ENCODE measurements around the gene TSPAN11.

TSPAN11 gene

GRCh38 chr12:30942936-30943335 is 16.4 kb downstream of the TSPAN11 start:
- ATAC-seq: no peak
- TF ChIP-seq ZNF565 (CRISPR knock-in tag; conservative IDR thresholded peaks at IDR 0.05; ENCODE audit: low read depth) (no peak), TOX (CRISPR knock-in tag; IDR thresholded peaks at IDR 0.05; ENCODE audit: borderline replicate concordance) (no peak), ZNF70 (CRISPR knock-in tag; IDR thresholded peaks at IDR 0.05) (no peak), CSDC2 (CRISPR knock-in tag; IDR thresholded peaks at IDR 0.05) (no peak), ZC3H10 (CRISPR knock-in tag; IDR thresholded peaks at IDR 0.05) (no peak), OSR1 (CRISPR knock-in tag; IDR thresholded peaks at IDR 0.05) (no peak), PATZ1 (CRISPR knock-in tag; IDR thresholded peaks at IDR 0.05; ENCODE audit: borderline replicate concordance) (no peak), POU6F1 (CRISPR knock-in tag; IDR thresholded peaks at IDR 0.05; ENCODE audit: borderline replicate concordance, low read depth) (no peak), ARNTL (CRISPR knock-in tag; IDR thresholded peaks at IDR 0.05; ENCODE audit: borderline replicate concordance, low read depth) (no peak), ZNF8 (CRISPR knock-in tag; IDR thresholded peaks at IDR 0.05) (no peak), SNAI2 (CRISPR knock-in tag; IDR thresholded peaks at IDR 0.05) (no peak), ZFP30 (CRISPR knock-in tag; IDR thresholded peaks at IDR 0.05) (no peak), CREB5 (CRISPR knock-in tag; IDR thresholded peaks at IDR 0.05; ENCODE audit: low read depth) (no peak)

GRCh38 chr12:30945443-30946164 is 19.1 kb downstream of the TSPAN11 start:
- TF ChIP-seq ZFP3 (CRISPR knock-in tag; IDR thresholded peaks at IDR 0.05) (no peak), ZNF8 (CRISPR knock-in tag; IDR thresholded peaks at IDR 0.05) (no peak), ZC3H10 (CRISPR knock-in tag; IDR thresholded peaks at IDR 0.05) (no peak), ISL1 (CRISPR knock-in tag; IDR thresholded peaks at IDR 0.05) (no peak), ZNF565 (CRISPR knock-in tag; conservative IDR thresholded peaks at IDR 0.05; ENCODE audit: low read depth) (no peak), RARB (CRISPR knock-in tag; IDR thresholded peaks at IDR 0.05) (no peak), PATZ1 (CRISPR knock-in tag; IDR thresholded peaks at IDR 0.05; ENCODE audit: borderline replicate concordance) (no peak), SNAI2 (CRISPR knock-in tag; IDR thresholded peaks at IDR 0.05) (no peak), ZFP30 (CRISPR knock-in tag; IDR thresholded peaks at IDR 0.05) (no peak), PPARA (CRISPR knock-in tag; IDR thresholded peaks at IDR 0.05; ENCODE audit: borderline replicate concordance) (no peak), ARNTL (CRISPR knock-in tag; IDR thresholded peaks at IDR 0.05; ENCODE audit: borderline replicate concordance, low read depth) (no peak), TSHZ2 (CRISPR knock-in tag; IDR thresholded peaks at IDR 0.05) (no peak), CREB5 (CRISPR knock-in tag; IDR thresholded peaks at IDR 0.05; ENCODE audit: low read depth) (no peak), OSR1 (CRISPR knock-in tag; IDR thresholded peaks at IDR 0.05) (no peak), BACH2 (CRISPR knock-in tag; IDR thresholded peaks at IDR 0.05; ENCODE audit: borderline replicate concordance) (no peak), ESRRG (CRISPR knock-in tag; IDR thresholded peaks at IDR 0.05) (no peak)
- no peak for ATAC-seq

Measured in SK-N-SH treated with all-trans-retinoic acid at 6 μM for 48 hours (cell line).